ENCODE results near the gene FIGN. TPM values are rescaled to one million over a fixed set of nuclear protein-coding genes. Genes with fewer than 3 reads are reported as not detected.

The FIGN gene
- total and polyA plus RNA-seq, 11 donors, result 3.0 to 16.5 (median 12.1) TPM

- Histone ChIP-seq H3K27me3 (no peaks in the 10 kb centered on the region), H3K4me3 (no peak overlapping the region), H3K36me3 (no peaks in the 10 kb centered on the region), H3K4me1 (no peaks in the 10 kb centered on the region), H3K9me3 (no peaks in the 10 kb centered on the region), H3K27ac (no peak overlapping the region)
- intact Hi-C loops (cut with DNase I), result no loop called here
- 70 to 80% (median 78%) methylated on average over 8 of the region's 8 CpGs for WGBS, 4 donors
- no peak for ATAC-seq
- no peak for TF ChIP-seq POLR2A (IDR thresholded peaks at IDR 0.05)
- TF ChIP-seq CTCF (IDR thresholded peaks at IDR 0.05), result no peak
- DNase-seq, result no peak
Measured at GRCh38 chr2:163558251-163559021, 177.4 kb downstream of the FIGN start.

- no peak for ATAC-seq
- Histone ChIP-seq H3K4me1 (peaks cover 0 to 7% (median 0%) of the 10 kb centered on the region in 12 donors), H3K9me3 (no peaks in the 10 kb centered on the region), H3K4me3 (no peak overlapping the region), H3K27ac (no peak overlapping the region), H3K27me3 (no peaks in the 10 kb centered on the region), H3K36me3 (no peaks in the 10 kb centered on the region)
- no peak for DNase-seq
- intact Hi-C loops (cut with DNase I), result no loop called here
- 75 to 88% (median 84%) methylated on average over 2 of the region's 2 CpGs for WGBS, 4 donors
- TF ChIP-seq CTCF (IDR thresholded peaks at IDR 0.05), result no peak
- TF ChIP-seq POLR2A (IDR thresholded peaks at IDR 0.05), result no peak
Measured at GRCh38 chr2:163556511-163556910, 179.3 kb downstream of the FIGN start.

- intact Hi-C loops (cut with DNase I), result no loop called here
- ATAC-seq, result no peak
- WGBS, 4 donors, result 88 to 96% (median 93%) methylated on average over 3 of the region's 3 CpGs
Measured at GRCh38 chr2:163554864-163555263, 180.9 kb downstream of the FIGN start.

GRCh38 chr2:163553601-163554000 is 182.2 kb downstream of the FIGN start:
- H3K27ac ChIP-seq, result no peak overlapping the region
- TF ChIP-seq POLR2A (IDR thresholded peaks at IDR 0.05), result no peak
- DNase-seq, result no peak
- no peaks in the 10 kb centered on the region for H3K9me3 ChIP-seq
- no peak for ATAC-seq
- intact Hi-C loops (cut with DNase I), result no loop called here
- no peak overlapping the region for H3K4me3 ChIP-seq
- no peaks in the 10 kb centered on the region for H3K27me3 ChIP-seq
- H3K36me3 ChIP-seq, result no peaks in the 10 kb centered on the region
- peaks cover 0 to 7% (median 0%) of the 10 kb centered on the region in 12 donors for H3K4me1 ChIP-seq

More at GRCh38 chr2:163554864-163555263, 180.9 kb downstream of the FIGN start:
- no peak for TF ChIP-seq POLR2A (IDR thresholded peaks at IDR 0.05)
- no peak for TF ChIP-seq CTCF (IDR thresholded peaks at IDR 0.05)
- DNase-seq, result no peak
- Histone ChIP-seq H3K27ac (no peak overlapping the region), H3K4me3 (no peak overlapping the region), H3K36me3 (no peaks in the 10 kb centered on the region), H3K4me1 (peaks cover 0 to 7% (median 0%) of the 10 kb centered on the region in 12 donors), H3K9me3 (no peaks in the 10 kb centered on the region), H3K27me3 (no peaks in the 10 kb centered on the region)

- 93 to 98% (median 94%) methylated on average over 2 of the region's 2 CpGs for WGBS, 4 donors
- Histone ChIP-seq H3K4me3 (no peak overlapping the region), H3K9me3 (no peaks in the 10 kb centered on the region), H3K4me1 (peaks cover 0 to 7% (median 0%) of the 10 kb centered on the region in 12 donors), H3K27me3 (no peaks in the 10 kb centered on the region), H3K27ac (no peak overlapping the region), H3K36me3 (no peaks in the 10 kb centered on the region)
- intact Hi-C loops (cut with DNase I), result no loop called here
- DNase-seq (no peak), ATAC-seq (no peak)
- TF ChIP-seq CTCF (IDR thresholded peaks at IDR 0.05), result no peak
- no peak for TF ChIP-seq POLR2A (IDR thresholded peaks at IDR 0.05)
Measured at GRCh38 chr2:163552758-163553157, 183.1 kb downstream of the FIGN start.

Measured in heart left ventricle (tissue), 16 donors.